ENCODE results near the gene TTBK2.

GRCh38 chr15:42732095-42732827 lies 188.3 kb downstream of the TTBK2 start:
- TF ChIP-seq, protein P1, sequence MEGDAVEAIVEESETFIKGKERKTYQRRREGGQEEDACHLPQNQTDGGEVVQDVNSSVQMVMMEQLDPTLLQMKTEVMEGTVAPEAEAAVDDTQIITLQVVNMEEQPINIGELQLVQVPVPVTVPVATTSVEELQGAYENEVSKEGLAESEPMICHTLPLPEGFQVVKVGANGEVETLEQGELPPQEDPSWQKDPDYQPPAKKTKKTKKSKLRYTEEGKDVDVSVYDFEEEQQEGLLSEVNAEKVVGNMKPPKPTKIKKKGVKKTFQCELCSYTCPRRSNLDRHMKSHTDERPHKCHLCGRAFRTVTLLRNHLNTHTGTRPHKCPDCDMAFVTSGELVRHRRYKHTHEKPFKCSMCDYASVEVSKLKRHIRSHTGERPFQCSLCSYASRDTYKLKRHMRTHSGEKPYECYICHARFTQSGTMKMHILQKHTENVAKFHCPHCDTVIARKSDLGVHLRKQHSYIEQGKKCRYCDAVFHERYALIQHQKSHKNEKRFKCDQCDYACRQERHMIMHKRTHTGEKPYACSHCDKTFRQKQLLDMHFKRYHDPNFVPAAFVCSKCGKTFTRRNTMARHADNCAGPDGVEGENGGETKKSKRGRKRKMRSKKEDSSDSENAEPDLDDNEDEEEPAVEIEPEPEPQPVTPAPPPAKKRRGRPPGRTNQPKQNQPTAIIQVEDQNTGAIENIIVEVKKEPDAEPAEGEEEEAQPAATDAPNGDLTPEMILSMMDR (IDR thresholded peaks at IDR 0.05), result no peak
- no peak for TF ChIP-seq EZH2 (IDR thresholded peaks at IDR 0.05; ENCODE audit: borderline replicate concordance, insufficient read depth, low read depth, low read length, poor library complexity, severe bottlenecking)

Measured in B cell (primary cell).